CD4-positive, alpha-beta T cell treated with Interleukin-15 for 1 hour (primary cell): ENCODE measurements around the gene JAKMIP2.
"Not testable (repeated sequence)": the region's sequence is repeated elsewhere in the genome, so short reads cannot be mapped to it uniquely, and the experiment has no call there.

Experiments
- DNase-seq: peaks from one replicate; pipeline ENCODE4 v3.0.0-alpha.2; 2020

The JAKMIP2 gene

GRCh38 chr5:147782110-147783028 is at the start of gene JAKMIP2:
Gene JAKMIP2, minus strand, starts transcription at chr5:147782728. Its CDS starts 110,922 bp downstream, at chr5:147671806.
- peak; percentile 96 for DNase-seq

GRCh38 chr5:147831465-147831864 is 48.9 kb upstream of the JAKMIP2 start, which contains the start of gene SPINK1:
Gene SPINK1, minus strand, starts transcription at chr5:147831671. Its CDS starts 94 bp downstream, at chr5:147831577.
- no peak for DNase-seq

- no peak for DNase-seq
Observed at GRCh38 chr5:147830035-147830434, 47.5 kb upstream of the JAKMIP2 start.

- not testable (repeated sequence) for DNase-seq
Observed at GRCh38 chr5:147827017-147827416, 44.5 kb upstream of the JAKMIP2 start.

- no peak for DNase-seq
Observed at GRCh38 chr5:147826361-147826760, 43.8 kb upstream of the JAKMIP2 start.

- DNase-seq = peak; percentile 52
Observed at GRCh38 chr5:147822686-147823491, 40.4 kb upstream of the JAKMIP2 start.

- DNase-seq = not testable (repeated sequence)
Observed at GRCh38 chr5:147822222-147822621, 39.7 kb upstream of the JAKMIP2 start.

- DNase-seq = no peak
Observed at GRCh38 chr5:147821766-147822165, 39.2 kb upstream of the JAKMIP2 start.

GRCh38 chr5:147819261-147819770 is 36.8 kb upstream of the JAKMIP2 start:
- DNase-seq = no peak

- no peak for DNase-seq
Observed at GRCh38 chr5:147818290-147818689, 35.8 kb upstream of the JAKMIP2 start.

- DNase-seq = no peak
Observed at GRCh38 chr5:147813696-147814095, 31.2 kb upstream of the JAKMIP2 start.

- DNase-seq = no peak
Observed at GRCh38 chr5:147809830-147810666, 27.5 kb upstream of the JAKMIP2 start.

GRCh38 chr5:147805030-147805454 is 22.5 kb upstream of the JAKMIP2 start:
- DNase-seq = peak; percentile 76

GRCh38 chr5:147804334-147804733 is 21.8 kb upstream of the JAKMIP2 start:
- DNase-seq = no peak

- no peak for DNase-seq
Observed at GRCh38 chr5:147803926-147804325, 21.4 kb upstream of the JAKMIP2 start.

GRCh38 chr5:147803161-147803560 is 20.6 kb upstream of the JAKMIP2 start:
- peak; percentile 29 for DNase-seq

- DNase-seq = no peak
Observed at GRCh38 chr5:147801461-147801860, 18.9 kb upstream of the JAKMIP2 start.

- DNase-seq = no peak
Observed at GRCh38 chr5:147800491-147800890, 18.0 kb upstream of the JAKMIP2 start.

GRCh38 chr5:147796556-147797308 is 14.2 kb upstream of the JAKMIP2 start:
- no peak for DNase-seq

- no peak for DNase-seq
Observed at GRCh38 chr5:147791181-147791580, 8.7 kb upstream of the JAKMIP2 start.

- DNase-seq = no peak
Observed at GRCh38 chr5:147789820-147790219, 7.3 kb upstream of the JAKMIP2 start.

GRCh38 chr5:147788023-147788422 is 5.5 kb upstream of the JAKMIP2 start:
- no peak for DNase-seq
